Astrocyte (in vitro differentiated cells and primary cell): ENCODE results near the gene LIF. TPM values are rescaled to one million over a fixed set of nuclear protein-coding genes. Genes with fewer than 3 reads are reported as not detected.

Experiments
- DNase-seq: peaks from one replicate; pipeline ENCODE4 v3.0.0-alpha.2; 2010; ENCODE audit warnings: low read depth
- FAIRE-seq: peaks from 2 replicates; lab custom pipeline; 2011; peaks lifted over from hg19 to GRCh38; lab: Jason Lieb, UNC
- H2AFZ ChIP-seq: 2 replicates; pipeline ENCODE4 v1.6.0; 2012; ENCODE audit warnings: low read depth, low read length, inconsistent platforms
- H3K27ac ChIP-seq: 2 replicates; pipeline ENCODE4 v1.5.1; 2011; ENCODE audit warnings: low read depth, low read length, inconsistent platforms
- H3K27me3 ChIP-seq: 2 replicates; pipeline ENCODE4 v1.6.0; 2011; ENCODE audit warnings: low read length, inconsistent platforms; ENCODE audit not compliant: insufficient read depth
- H3K36me3 ChIP-seq: 2 replicates; pipeline ENCODE4 v1.5.1; 2011; ENCODE audit warnings: low read length, inconsistent platforms; ENCODE audit not compliant: insufficient read depth
- H3K4me1 ChIP-seq: 2 replicates; pipeline ENCODE4 v1.5.1; 2011; ENCODE audit warnings: low read length, inconsistent platforms; ENCODE audit not compliant: insufficient read depth
- H3K4me2 ChIP-seq: 2 replicates; pipeline ENCODE4 v1.6.0; 2012; ENCODE audit warnings: low read length, inconsistent platforms
- H3K4me3 ChIP-seq: 2 replicates; pipeline ENCODE4 v1.5.1; 2011; ENCODE audit warnings: low read depth, mild to moderate bottlenecking, low read length, inconsistent platforms; ENCODE audit not compliant: insufficient read depth
- H3K79me2 ChIP-seq: 2 replicates; pipeline ENCODE4 v1.6.0; 2012; ENCODE audit warnings: mild to moderate bottlenecking, low read length, inconsistent platforms; ENCODE audit not compliant: insufficient read depth
- H3K9ac ChIP-seq: 2 replicates; pipeline ENCODE4 v1.6.0; 2012; ENCODE audit warnings: mild to moderate bottlenecking, low read length, inconsistent platforms
- H3K9me3 ChIP-seq: 2 replicates; pipeline ENCODE4 v1.5.1; 2012; ENCODE audit warnings: low read depth, mild to moderate bottlenecking, low read length, inconsistent platforms; ENCODE audit not compliant: insufficient read depth
- H4K20me1 ChIP-seq: 2 replicates; pipeline ENCODE4 v1.6.0; 2012; ENCODE audit warnings: low read length, inconsistent platforms; ENCODE audit not compliant: insufficient read depth
- H3K27ac Mint-ChIP-seq: one replicate; pipeline ENCODE4 v1.8.0; 2021; ENCODE audit warnings: mild to moderate bottlenecking, mixed read lengths; ENCODE audit not compliant: unreplicated experiment
- H3K27me3 Mint-ChIP-seq: one replicate; pipeline ENCODE4 v1.8.0; 2021; ENCODE audit warnings: low read depth, mixed read lengths; ENCODE audit not compliant: unreplicated experiment
- H3K36me3 Mint-ChIP-seq: one replicate; pipeline ENCODE4 v1.8.0; 2021; ENCODE audit warnings: low read depth, mixed read lengths; ENCODE audit not compliant: unreplicated experiment
- H3K4me1 Mint-ChIP-seq: one replicate; pipeline ENCODE4 v1.8.0; 2021; ENCODE audit warnings: low read depth, mixed read lengths; ENCODE audit not compliant: unreplicated experiment
- H3K4me3 Mint-ChIP-seq: one replicate; pipeline ENCODE4 v1.8.0; 2021; ENCODE audit warnings: mild to moderate bottlenecking, moderate library complexity, mixed read lengths; ENCODE audit not compliant: unreplicated experiment
- H3K9me3 Mint-ChIP-seq: one replicate; pipeline ENCODE4 v1.8.0; 2021; ENCODE audit warnings: mild to moderate bottlenecking, mixed read lengths; ENCODE audit not compliant: unreplicated experiment
- EZH2 ChIP-seq: IDR thresholded peaks from 2 replicates; pipeline ENCODE4 v1.6.1; 2012; ENCODE audit warnings: mild to moderate bottlenecking, low read length, inconsistent platforms; ENCODE audit not compliant: insufficient read depth
- total RNA-seq: library from RNA; stranded (reverse); gene quantifications from 2 replicates; pipeline ENCODE4 v1.2.1, GENCODE V29; 2021
- TF ChIP-seq, protein P1 (sequence below): IDR thresholded peaks from 2 replicates; pipeline ENCODE4 v1.5.1; 2011; ENCODE audit warnings: low read depth, mild to moderate bottlenecking, inconsistent platforms, low read length, moderate library complexity; ENCODE audit not compliant: insufficient read depth

The LIF gene
- total RNA-seq, 1 donor from 2014 or later: 63.3 TPM

DNA sequence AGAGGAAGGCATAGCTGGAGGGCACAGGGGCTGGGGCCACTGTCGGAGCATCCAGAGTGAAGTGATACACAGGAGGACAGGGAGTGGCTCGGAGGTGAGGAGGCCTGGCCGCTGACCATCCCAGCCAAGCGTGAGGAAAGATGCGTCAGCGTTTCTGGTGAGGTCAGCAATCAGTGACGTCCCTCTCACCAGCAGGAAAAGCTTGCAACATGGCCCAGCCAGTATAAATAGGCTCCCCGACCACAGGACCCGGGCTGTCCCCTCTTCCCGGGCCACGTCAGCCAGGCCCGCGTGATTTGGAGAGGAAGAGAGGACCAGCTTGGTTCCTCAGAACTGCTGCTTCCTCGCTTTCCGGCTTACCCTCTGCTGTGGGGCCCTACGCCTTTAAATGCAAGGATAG lies 24.3 kb upstream of the LIF start:
- H3K4me2 ChIP-seq: peak overlapping the region; percentile 14
- peak overlapping the region; percentile 31 for H3K27ac ChIP-seq
- H4K20me1 ChIP-seq: no peaks in the 10 kb centered on the region
- DNase-seq (peak; percentile 75), FAIRE-seq (no peak)
- Mint-ChIP-seq H3K4me3 (no peak overlapping the region), H3K27ac (no peak overlapping the region), H3K4me1 (peaks cover 3% of the 10 kb centered on the region), H3K27me3 (peaks cover 9% of the 10 kb centered on the region), H3K36me3 (peaks cover 4% of the 10 kb centered on the region), H3K9me3 (no peaks in the 10 kb centered on the region)
- no peaks in the 10 kb centered on the region for H3K36me3 ChIP-seq
- no peak overlapping the region for H3K4me3 ChIP-seq
- peaks cover 3% of the 10 kb centered on the region for H3K4me1 ChIP-seq
- H3K79me2 ChIP-seq: no peaks in the 10 kb centered on the region
- no peaks in the 10 kb centered on the region for H3K27me3 ChIP-seq
- H3K9me3 ChIP-seq: no peaks in the 10 kb centered on the region
- peak overlapping the region; percentile 28 for H2AFZ ChIP-seq
- TF ChIP-seq, protein P1, sequence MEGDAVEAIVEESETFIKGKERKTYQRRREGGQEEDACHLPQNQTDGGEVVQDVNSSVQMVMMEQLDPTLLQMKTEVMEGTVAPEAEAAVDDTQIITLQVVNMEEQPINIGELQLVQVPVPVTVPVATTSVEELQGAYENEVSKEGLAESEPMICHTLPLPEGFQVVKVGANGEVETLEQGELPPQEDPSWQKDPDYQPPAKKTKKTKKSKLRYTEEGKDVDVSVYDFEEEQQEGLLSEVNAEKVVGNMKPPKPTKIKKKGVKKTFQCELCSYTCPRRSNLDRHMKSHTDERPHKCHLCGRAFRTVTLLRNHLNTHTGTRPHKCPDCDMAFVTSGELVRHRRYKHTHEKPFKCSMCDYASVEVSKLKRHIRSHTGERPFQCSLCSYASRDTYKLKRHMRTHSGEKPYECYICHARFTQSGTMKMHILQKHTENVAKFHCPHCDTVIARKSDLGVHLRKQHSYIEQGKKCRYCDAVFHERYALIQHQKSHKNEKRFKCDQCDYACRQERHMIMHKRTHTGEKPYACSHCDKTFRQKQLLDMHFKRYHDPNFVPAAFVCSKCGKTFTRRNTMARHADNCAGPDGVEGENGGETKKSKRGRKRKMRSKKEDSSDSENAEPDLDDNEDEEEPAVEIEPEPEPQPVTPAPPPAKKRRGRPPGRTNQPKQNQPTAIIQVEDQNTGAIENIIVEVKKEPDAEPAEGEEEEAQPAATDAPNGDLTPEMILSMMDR: no peak
- no peak for TF ChIP-seq EZH2
- peak overlapping the region; percentile 48 for H3K9ac ChIP-seq

DNA sequence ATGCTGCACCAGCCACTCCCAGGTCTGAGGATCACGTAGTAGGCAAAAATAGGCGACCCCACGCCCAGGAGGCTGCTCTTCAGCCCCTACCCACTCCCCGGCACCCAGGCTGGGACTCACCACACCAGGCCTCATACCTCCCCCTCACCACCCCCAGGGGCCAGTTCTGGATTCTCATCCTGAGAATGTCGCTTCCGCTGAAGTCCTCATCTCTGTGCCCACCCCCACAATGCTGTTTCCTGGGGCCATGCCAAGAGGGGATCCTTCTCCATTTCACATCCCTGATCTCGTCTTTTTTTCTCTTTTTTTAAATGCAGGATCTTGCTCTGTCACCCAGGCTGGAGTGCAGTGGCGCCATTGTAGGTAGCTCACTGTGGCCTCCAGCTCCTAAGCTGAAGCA lies 21.8 kb upstream of the LIF start:
- Mint-ChIP-seq H3K27ac (peak overlapping the region; percentile 18), H3K9me3 (no peaks in the 10 kb centered on the region), H3K4me3 (no peak overlapping the region), H3K27me3 (peaks cover 8% of the 10 kb centered on the region), H3K4me1 (peaks cover 3% of the 10 kb centered on the region), H3K36me3 (no peaks in the 10 kb centered on the region)
- H3K9me3 ChIP-seq: no peaks in the 10 kb centered on the region
- H4K20me1 ChIP-seq: no peaks in the 10 kb centered on the region
- H3K36me3 ChIP-seq: no peaks in the 10 kb centered on the region
- H3K4me1 ChIP-seq: peaks cover 6% of the 10 kb centered on the region
- FAIRE-seq: no peak
- TF ChIP-seq EZH2: no peak
- H3K4me2 ChIP-seq: no peak overlapping the region
- no peak overlapping the region for H2AFZ ChIP-seq
- no peaks in the 10 kb centered on the region for H3K27me3 ChIP-seq
- no peaks in the 10 kb centered on the region for H3K79me2 ChIP-seq
- H3K4me3 ChIP-seq: no peak overlapping the region
- no peak for DNase-seq
- H3K9ac ChIP-seq: no peak overlapping the region
- H3K27ac ChIP-seq: no peak overlapping the region

- Histone ChIP-seq H3K27me3 (no peaks in the 10 kb centered on the region), H3K79me2 (no peaks in the 10 kb centered on the region), H3K4me1 (peaks cover 10% of the 10 kb centered on the region), H3K4me3 (no peak overlapping the region), H3K9me3 (no peaks in the 10 kb centered on the region), H2AFZ (no peak overlapping the region), H3K27ac (no peak overlapping the region), H3K36me3 (no peaks in the 10 kb centered on the region), H3K4me2 (no peak overlapping the region), H4K20me1 (no peaks in the 10 kb centered on the region), H3K9ac (no peak overlapping the region)
- Mint-ChIP-seq H3K27me3 (peaks cover 6% of the 10 kb centered on the region), H3K4me3 (no peak overlapping the region), H3K27ac (peak overlapping the region; percentile 18), H3K9me3 (no peaks in the 10 kb centered on the region), H3K4me1 (peaks cover 6% of the 10 kb centered on the region), H3K36me3 (no peaks in the 10 kb centered on the region)
- DNase-seq: no peak
- no peak for TF ChIP-seq EZH2
- TF ChIP-seq, protein P1: no peak
- no peak for FAIRE-seq
Measured at GRCh38 chr22:30267382-30268302, 21.1 kb upstream of the LIF start.
